Activated T-cell treated with anti-CD3 and anti-CD28 coated beads, Interleukin-2, amount 50 U/mL, for 72 hours (primary cell): ENCODE measurements around the gene TMEFF2. TPM values are rescaled to one million over a fixed set of nuclear protein-coding genes. Genes with fewer than 3 reads are reported as not detected.

Experiments
- ATAC-seq, 2 donors: fragments of 150-1000 bp; cut with Tn5 transposase; replicated peaks in 1 of 2; 2 replicates each; pipeline ENCODE4 v1.10.0; 2021; ENCODE audit warnings: moderate library complexity in 2 of 2, mild to moderate bottlenecking in 1 of 2
- DNase-seq, 2 donors: peaks; one replicate each; pipeline ENCODE4 v3.0.0; 2021 to 2022; ENCODE audit warnings: mixed read lengths in 1 of 2
- H3K27ac Mint-ChIP-seq: one replicate; pipeline ENCODE4 v1.8.0; 2022; ENCODE audit warnings: mild to moderate bottlenecking, moderate library complexity, mixed read lengths
- H3K27me3 Mint-ChIP-seq: one replicate; pipeline ENCODE4 v1.8.0; 2022; ENCODE audit warnings: low read depth, mixed read lengths
- H3K36me3 Mint-ChIP-seq, 2 donors: one replicate each; pipeline ENCODE4 v1.8.0; 2022; ENCODE audit warnings: mixed read lengths in 2 of 2, mild to moderate bottlenecking in 1 of 2; ENCODE audit not compliant: insufficient read depth in 2 of 2
- H3K4me1 Mint-ChIP-seq: one replicate; pipeline ENCODE4 v1.8.0; 2022; ENCODE audit warnings: low read depth, mixed read lengths
- H3K4me3 Mint-ChIP-seq, 2 donors: one replicate each; pipeline ENCODE4 v1.8.0; 2022; ENCODE audit warnings: mild to moderate bottlenecking in 2 of 2, mixed read lengths in 2 of 2, moderate library complexity in 2 of 2
- H3K9me3 Mint-ChIP-seq, 2 donors: one replicate each; pipeline ENCODE4 v1.8.0; 2022; ENCODE audit warnings: mixed read lengths in 2 of 2
- total RNA-seq, 2 donors: library from RNA; stranded (reverse); gene quantifications; one replicate each; pipeline ENCODE4 v1.2.3, GENCODE V29; 2022

TMEFF2 gene
- total RNA-seq, 2 donors from 2014 or later, result not detected

- Mint-ChIP-seq H3K9me3 (no peaks in the 10 kb centered on the region), H3K27ac (no peak overlapping the region), H3K4me1 (no peaks in the 10 kb centered on the region), H3K36me3 (no peaks in the 10 kb centered on the region), H3K4me3 (no peak overlapping the region), H3K27me3 (no peaks in the 10 kb centered on the region)
- ATAC-seq, result no peak
- no peak for DNase-seq
These were observed 158.8 kb downstream of the TMEFF2 start for GRCh38 chr2:192035731-192036442.

- Mint-ChIP-seq H3K4me3 (no peak overlapping the region), H3K36me3 (no peaks in the 10 kb centered on the region), H3K27me3 (no peaks in the 10 kb centered on the region), H3K9me3 (no peaks in the 10 kb centered on the region), H3K27ac (no peak overlapping the region), H3K4me1 (no peaks in the 10 kb centered on the region)
- DNase-seq (no peak), ATAC-seq (no peak)
These were observed 163.9 kb downstream of the TMEFF2 start for GRCh38 chr2:192030856-192031255.

- H3K9me3 Mint-ChIP-seq, result no peaks in the 10 kb centered on the region
- H3K4me1 Mint-ChIP-seq, result no peaks in the 10 kb centered on the region
- ATAC-seq (no peak), DNase-seq (no peak)
- H3K4me3 Mint-ChIP-seq, result no peak overlapping the region
- no peak overlapping the region for H3K27ac Mint-ChIP-seq
- no peaks in the 10 kb centered on the region for H3K36me3 Mint-ChIP-seq
- no peaks in the 10 kb centered on the region for H3K27me3 Mint-ChIP-seq
These were observed 164.4 kb downstream of the TMEFF2 start for GRCh38 chr2:192030289-192030688.

GRCh38 chr2:192029089-192029488 lies 165.6 kb downstream of the TMEFF2 start:
- no peaks in the 10 kb centered on the region for H3K27me3 Mint-ChIP-seq
- no peak overlapping the region for H3K4me3 Mint-ChIP-seq
- H3K4me1 Mint-ChIP-seq, result no peaks in the 10 kb centered on the region
- DNase-seq, result peak in 1 of 2 donors; percentile 1
- no peak for ATAC-seq
- no peak overlapping the region for H3K27ac Mint-ChIP-seq
- no peaks in the 10 kb centered on the region for H3K9me3 Mint-ChIP-seq
- no peaks in the 10 kb centered on the region for H3K36me3 Mint-ChIP-seq

DNA sequence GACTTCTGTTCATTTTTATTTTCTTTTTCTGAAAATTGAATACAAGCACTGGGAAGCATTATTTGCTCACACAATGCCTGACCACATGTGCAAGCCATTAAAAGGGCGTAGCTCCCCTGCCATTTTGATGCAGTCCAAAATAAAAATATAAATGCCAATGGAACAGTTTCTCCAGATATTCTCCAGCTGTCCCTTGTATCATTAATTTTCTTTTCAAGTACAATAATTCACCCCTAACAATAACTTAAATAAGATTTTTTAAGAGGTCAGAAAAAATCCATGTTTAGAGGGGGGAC lies 168.0 kb downstream of the TMEFF2 start:
- no peaks in the 10 kb centered on the region for H3K9me3 Mint-ChIP-seq
- no peak overlapping the region for H3K27ac Mint-ChIP-seq
- ATAC-seq (no peak), DNase-seq (no peak)
- no peaks in the 10 kb centered on the region for H3K36me3 Mint-ChIP-seq
- H3K4me3 Mint-ChIP-seq, result no peak overlapping the region
- H3K4me1 Mint-ChIP-seq, result no peaks in the 10 kb centered on the region
- no peaks in the 10 kb centered on the region for H3K27me3 Mint-ChIP-seq

DNA sequence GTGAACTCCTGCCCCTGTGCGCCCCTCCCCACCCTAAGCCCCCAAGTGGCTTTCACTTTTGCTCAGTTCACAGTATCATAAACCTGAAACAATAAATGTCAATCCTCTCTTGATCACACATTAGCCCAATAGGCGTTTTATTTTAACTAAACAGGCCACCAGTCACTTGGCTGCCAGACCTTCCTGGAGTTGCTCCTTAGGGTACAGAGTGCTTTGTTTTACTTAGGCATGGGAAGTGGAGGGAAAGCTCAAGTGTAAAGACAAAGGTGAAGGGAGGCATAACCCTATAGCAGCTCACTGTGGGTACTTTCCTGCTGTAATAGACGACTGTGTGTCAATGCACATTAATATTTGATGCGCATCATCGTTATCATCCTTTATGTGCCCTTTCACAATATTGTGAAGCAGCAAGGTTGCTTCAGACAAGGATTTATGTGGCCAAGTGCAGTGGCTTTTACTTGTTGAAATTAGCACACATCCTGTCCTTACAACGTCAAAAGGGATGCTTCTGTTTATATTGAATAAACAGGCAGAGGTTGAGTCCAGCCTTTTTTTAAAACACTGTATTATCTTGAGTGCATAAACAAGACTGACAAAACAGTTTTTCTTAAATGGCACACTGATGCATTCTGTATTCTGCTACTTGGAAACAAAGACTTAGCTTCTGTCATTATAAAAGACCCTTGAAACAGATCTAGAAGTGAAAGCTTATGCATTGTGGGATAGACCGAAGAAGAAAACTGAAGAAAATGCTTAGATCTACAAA lies 168.5 kb downstream of the TMEFF2 start:
- ATAC-seq (no peak), DNase-seq (no peak)
- no peak overlapping the region for H3K27ac Mint-ChIP-seq
- H3K36me3 Mint-ChIP-seq, result no peaks in the 10 kb centered on the region
- H3K9me3 Mint-ChIP-seq, result no peaks in the 10 kb centered on the region
- no peaks in the 10 kb centered on the region for H3K4me1 Mint-ChIP-seq
- H3K4me3 Mint-ChIP-seq, result no peak overlapping the region
- H3K27me3 Mint-ChIP-seq, result no peaks in the 10 kb centered on the region

DNA sequence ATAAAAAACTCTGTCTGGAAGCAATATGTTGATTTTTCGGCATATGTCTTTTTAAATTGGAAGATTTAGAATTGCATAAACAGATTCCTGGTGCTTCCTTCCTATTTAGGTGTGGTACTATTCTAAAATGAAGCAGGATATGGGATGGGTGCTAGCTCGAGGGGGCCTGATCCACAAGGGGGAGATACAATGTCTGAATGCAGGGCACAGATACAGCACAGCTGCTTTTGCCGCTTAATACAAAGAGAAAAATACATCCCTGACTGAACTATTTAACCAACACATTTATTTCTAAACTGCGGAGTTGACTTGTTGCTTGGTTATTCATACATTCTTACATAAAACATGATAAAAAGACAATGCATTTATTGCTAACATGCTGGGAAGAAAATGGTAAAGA lies 169.1 kb downstream of the TMEFF2 start:
- no peaks in the 10 kb centered on the region for H3K36me3 Mint-ChIP-seq
- H3K4me3 Mint-ChIP-seq, result no peak overlapping the region
- DNase-seq, result no peak
- no peak overlapping the region for H3K27ac Mint-ChIP-seq
- no peaks in the 10 kb centered on the region for H3K9me3 Mint-ChIP-seq
- H3K27me3 Mint-ChIP-seq, result no peaks in the 10 kb centered on the region
- H3K4me1 Mint-ChIP-seq, result no peaks in the 10 kb centered on the region
- no peak for ATAC-seq

DNA sequence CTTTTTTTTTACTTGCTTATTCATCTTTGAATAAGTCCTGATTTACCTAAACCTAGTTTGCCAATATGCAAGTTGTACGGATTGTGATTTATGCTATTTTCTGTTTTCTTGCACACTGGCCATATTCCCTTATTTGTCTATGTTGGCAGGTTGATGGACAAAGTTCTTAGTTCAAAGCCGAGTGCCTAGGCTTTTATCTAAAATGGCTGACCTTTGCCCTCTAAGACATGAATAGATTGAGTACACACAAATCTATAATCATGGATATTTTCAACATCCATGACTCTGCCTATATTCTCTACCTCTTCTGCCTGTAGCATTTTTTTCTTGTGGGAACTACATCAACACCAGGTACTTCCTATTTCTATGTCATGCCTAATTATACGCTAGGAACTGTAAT lies 171.7 kb downstream of the TMEFF2 start:
- no peak for ATAC-seq
- Mint-ChIP-seq H3K4me3 (no peak overlapping the region), H3K36me3 (no peaks in the 10 kb centered on the region), H3K27me3 (no peaks in the 10 kb centered on the region), H3K4me1 (no peaks in the 10 kb centered on the region), H3K9me3 (no peaks in the 10 kb centered on the region), H3K27ac (no peak overlapping the region)
- DNase-seq, result no peak

GRCh38 chr2:192017844-192018243 lies 176.9 kb downstream of the TMEFF2 start:
- Mint-ChIP-seq H3K9me3 (no peaks in the 10 kb centered on the region), H3K27ac (no peak overlapping the region)

GRCh38 chr2:192016265-192016664 lies 178.5 kb downstream of the TMEFF2 start:
- no peaks in the 10 kb centered on the region for H3K36me3 Mint-ChIP-seq
- no peak overlapping the region for H3K27ac Mint-ChIP-seq
- H3K4me3 Mint-ChIP-seq, result no peak overlapping the region
- DNase-seq (no peak), ATAC-seq (no peak)
- no peaks in the 10 kb centered on the region for H3K27me3 Mint-ChIP-seq
- no peaks in the 10 kb centered on the region for H3K4me1 Mint-ChIP-seq
- no peaks in the 10 kb centered on the region for H3K9me3 Mint-ChIP-seq

More at GRCh38 chr2:192017844-192018243, 176.9 kb downstream of the TMEFF2 start:
- Mint-ChIP-seq H3K4me1 (no peaks in the 10 kb centered on the region), H3K36me3 (no peaks in the 10 kb centered on the region), H3K27me3 (no peaks in the 10 kb centered on the region), H3K4me3 (no peak overlapping the region)
- DNase-seq (no peak), ATAC-seq (no peak)

DNA sequence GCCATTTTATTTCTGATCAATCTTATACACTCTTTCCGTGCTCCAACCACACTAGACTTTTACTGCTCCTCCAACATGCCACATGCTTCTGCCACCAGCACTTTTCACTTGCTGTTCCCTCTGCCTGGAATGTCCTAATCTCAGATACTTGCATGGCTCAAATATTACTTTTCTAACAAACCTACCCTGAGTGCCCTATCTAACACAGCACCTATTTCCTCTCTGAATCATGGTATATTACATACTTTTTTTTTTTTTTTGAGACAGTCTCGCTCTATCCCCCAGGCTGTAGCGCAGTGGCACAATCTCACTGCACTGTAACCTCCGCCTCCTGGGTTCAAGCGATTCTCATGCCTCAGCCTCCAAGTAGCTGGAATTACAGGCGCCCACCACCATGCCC lies 181.5 kb downstream of the TMEFF2 start:
- Mint-ChIP-seq H3K27ac (no peak overlapping the region), H3K36me3 (no peaks in the 10 kb centered on the region), H3K4me3 (no peak overlapping the region), H3K27me3 (no peaks in the 10 kb centered on the region), H3K9me3 (no peaks in the 10 kb centered on the region), H3K4me1 (no peaks in the 10 kb centered on the region)
- ATAC-seq, result no peak
- DNase-seq, result no peak

DNA sequence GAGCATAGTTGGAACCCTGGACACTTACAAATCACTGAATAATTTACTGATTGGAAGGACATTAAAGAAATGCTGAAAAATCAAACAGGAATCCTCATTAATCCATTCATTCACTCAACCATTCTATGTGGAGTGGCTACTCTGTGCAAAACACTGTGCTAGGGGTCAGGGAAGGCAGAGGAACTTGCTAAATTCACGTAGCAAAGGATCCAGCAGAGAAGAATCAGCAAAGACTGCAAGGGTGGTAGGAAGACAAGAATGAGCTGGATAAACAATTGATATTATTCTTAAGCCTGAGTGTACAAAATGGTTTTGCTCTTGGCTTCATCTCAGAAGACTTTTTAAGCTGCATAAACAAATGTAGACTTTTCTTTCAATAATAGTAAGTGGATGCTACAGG lies 183.5 kb downstream of the TMEFF2 start:
- no peaks in the 10 kb centered on the region for H3K4me1 Mint-ChIP-seq
- no peak overlapping the region for H3K4me3 Mint-ChIP-seq
- no peak overlapping the region for H3K27ac Mint-ChIP-seq
- no peaks in the 10 kb centered on the region for H3K27me3 Mint-ChIP-seq
- ATAC-seq (no peak), DNase-seq (no peak)
- no peaks in the 10 kb centered on the region for H3K36me3 Mint-ChIP-seq
- H3K9me3 Mint-ChIP-seq, result no peaks in the 10 kb centered on the region

GRCh38 chr2:192010073-192010472 lies 184.7 kb downstream of the TMEFF2 start:
- H3K4me3 Mint-ChIP-seq, result no peak overlapping the region
- DNase-seq (no peak), ATAC-seq (no peak)
- H3K9me3 Mint-ChIP-seq, result no peaks in the 10 kb centered on the region
- H3K4me1 Mint-ChIP-seq, result no peaks in the 10 kb centered on the region
- no peaks in the 10 kb centered on the region for H3K27me3 Mint-ChIP-seq
- H3K36me3 Mint-ChIP-seq, result no peaks in the 10 kb centered on the region
- no peak overlapping the region for H3K27ac Mint-ChIP-seq
